GM12801 (cell line): ENCODE data around the gene PIN1.

Source experiments
- TF ChIP-seq, protein P1 (sequence below): IDR thresholded peaks from one replicate; pipeline ENCODE4 v1.5.1; 2011; ENCODE audit warnings: control low read depth; ENCODE audit not compliant: insufficient read length; ENCODE audit errors: extremely low read depth

PIN1 gene

GRCh38 chr19:9792206-9793070, 42.7 kb upstream of the PIN1 start:
- TF ChIP-seq, protein P1, sequence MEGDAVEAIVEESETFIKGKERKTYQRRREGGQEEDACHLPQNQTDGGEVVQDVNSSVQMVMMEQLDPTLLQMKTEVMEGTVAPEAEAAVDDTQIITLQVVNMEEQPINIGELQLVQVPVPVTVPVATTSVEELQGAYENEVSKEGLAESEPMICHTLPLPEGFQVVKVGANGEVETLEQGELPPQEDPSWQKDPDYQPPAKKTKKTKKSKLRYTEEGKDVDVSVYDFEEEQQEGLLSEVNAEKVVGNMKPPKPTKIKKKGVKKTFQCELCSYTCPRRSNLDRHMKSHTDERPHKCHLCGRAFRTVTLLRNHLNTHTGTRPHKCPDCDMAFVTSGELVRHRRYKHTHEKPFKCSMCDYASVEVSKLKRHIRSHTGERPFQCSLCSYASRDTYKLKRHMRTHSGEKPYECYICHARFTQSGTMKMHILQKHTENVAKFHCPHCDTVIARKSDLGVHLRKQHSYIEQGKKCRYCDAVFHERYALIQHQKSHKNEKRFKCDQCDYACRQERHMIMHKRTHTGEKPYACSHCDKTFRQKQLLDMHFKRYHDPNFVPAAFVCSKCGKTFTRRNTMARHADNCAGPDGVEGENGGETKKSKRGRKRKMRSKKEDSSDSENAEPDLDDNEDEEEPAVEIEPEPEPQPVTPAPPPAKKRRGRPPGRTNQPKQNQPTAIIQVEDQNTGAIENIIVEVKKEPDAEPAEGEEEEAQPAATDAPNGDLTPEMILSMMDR: no peak

GRCh38 chr19:9793071-9793591, 42.0 kb upstream of the PIN1 start:
- TF ChIP-seq, protein P1: no peak

DNA sequence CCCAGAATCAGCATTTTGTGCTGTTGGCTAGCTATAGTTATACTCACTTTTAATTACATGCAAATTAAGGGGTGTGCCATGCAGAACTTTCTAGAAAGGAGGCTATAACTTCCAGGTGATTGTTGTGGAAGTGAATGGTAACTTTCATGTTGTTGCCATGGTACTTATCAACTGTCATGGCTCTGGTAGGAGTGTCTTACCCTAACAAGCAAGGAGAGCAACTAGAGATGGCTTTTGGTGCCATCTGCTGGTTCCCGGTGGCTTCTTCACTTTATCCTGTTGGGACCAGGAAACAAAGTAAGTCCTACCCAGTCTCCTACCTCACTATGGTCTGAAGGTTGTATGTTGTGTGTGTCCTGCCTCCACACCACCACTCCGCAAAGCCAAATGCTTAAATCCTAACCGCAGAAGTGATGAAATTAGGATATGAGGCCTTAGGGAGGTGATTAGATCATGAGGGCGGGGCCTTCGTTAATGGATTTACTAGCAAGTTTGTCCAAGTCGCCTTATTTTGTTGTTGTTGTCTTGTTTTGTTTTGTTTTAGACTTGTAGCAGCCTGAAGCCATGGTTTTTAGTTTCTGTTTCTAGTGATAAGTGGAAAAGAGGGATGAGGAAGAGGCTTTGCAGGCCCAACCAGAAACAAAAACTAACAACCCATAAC, 38.9 kb upstream of the PIN1 start:
- TF ChIP-seq, protein P1: peak; percentile 21

DNA sequence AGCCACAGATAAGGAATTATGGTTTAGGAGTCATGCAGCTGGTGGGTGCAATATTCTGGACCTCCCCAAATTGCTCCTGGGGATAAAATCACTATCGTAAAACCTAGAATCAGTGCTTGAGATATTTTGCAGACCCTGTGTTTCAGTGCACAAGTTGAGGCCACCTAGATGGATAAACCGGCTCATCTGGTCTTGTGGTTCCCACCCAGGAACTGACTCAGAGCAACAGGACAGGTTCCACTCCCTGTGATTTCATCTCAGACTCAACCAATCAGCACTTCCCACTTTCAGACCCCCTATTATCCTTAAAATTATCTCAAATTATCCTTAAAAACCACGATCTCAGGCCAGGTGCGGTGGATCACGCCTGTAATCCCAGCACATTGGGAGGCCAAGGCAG, 37.2 kb upstream of the PIN1 start:
- TF ChIP-seq, protein P1: no peak

DNA sequence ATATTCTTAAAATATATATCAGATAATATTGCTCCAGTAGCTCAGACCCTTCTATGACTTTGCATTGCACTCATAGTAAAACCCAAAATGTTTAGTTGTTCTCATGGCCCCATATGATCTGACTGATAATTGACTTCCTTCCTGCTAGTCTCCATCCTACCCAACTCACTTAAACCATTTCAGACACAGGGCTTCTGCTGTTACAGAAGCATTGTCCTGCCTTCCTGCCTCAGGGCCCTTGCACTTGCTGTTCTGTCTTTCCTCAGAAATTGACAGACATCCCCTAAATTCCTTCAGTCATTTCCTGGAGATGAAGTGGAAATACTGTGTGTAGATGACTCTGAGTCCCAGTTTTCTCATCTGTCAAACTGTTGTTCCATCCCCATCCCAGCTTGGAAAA, 36.0 kb upstream of the PIN1 start:
- TF ChIP-seq, protein P1: no peak

- TF ChIP-seq, protein P1: no peak
Measured at GRCh38 chr19:9801976-9802375, 33.1 kb upstream of the PIN1 start.

DNA sequence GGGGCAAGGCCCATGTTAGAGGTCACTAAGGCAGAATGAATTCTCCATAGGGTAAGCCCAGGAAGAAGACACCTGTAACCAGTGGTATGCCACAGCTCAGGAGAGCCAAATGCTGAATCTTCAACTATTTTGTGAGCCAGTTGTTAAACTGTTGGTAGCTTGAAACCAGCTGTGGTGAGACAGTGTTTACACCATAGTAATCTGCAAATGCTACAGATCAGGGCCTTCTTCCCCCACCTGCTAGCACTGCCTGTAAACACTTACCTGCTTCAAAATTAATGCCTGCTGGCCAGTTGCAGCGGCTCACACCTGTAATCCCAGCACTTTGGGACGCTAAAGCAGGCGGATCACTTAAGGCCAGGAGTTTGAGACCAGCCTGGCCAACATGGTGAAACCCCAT, 28.3 kb upstream of the PIN1 start:
- TF ChIP-seq, protein P1: no peak
